ENCODE measurements around the gene ANGPT4. TPM values are rescaled to one million over a fixed set of nuclear protein-coding genes. Genes with fewer than 3 reads are reported as not detected.

The ANGPT4 gene
- total and polyA plus RNA-seq, 10 of the 15 experiments (the other 5 are each of a cell fraction or from before 2014, with no cell fraction given) = 0.01 to 0.16 TPM; not detected in 8

DNA sequence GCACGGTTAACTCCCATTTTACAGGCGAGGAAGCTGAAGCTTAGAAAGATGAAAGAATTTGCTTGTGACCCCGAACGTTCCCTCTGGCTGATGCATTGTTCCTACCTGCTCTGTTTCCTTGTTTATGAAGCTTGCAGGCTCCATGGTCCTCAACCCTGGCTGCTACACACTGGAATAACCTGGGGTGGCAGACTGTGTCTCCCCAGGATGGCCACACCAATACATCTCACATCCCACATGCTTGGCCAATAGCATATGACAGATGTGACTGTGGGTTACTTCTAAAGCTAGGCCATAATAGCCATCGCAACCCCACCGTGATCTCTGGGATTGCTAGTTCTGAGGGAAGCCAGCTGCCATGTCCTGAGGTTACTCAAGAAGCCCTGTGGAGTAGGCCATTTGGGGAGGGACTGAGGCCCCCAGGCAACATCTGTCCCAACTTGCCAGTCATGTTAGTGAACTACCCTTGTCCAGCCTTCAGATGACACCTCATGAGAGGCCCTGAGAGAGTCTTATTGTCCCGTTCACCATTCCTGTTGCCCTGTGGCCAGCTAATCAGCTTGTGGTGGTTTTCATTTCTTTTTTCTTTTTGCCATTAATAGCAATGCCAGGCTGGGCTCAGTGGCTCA lies 89.3 kb downstream of the ANGPT4 start (continued):
- TF ChIP-seq ZNF24 (IDR thresholded peaks at IDR 0.05) (no peak), NFYB (IDR thresholded peaks at IDR 0.05; ENCODE audit: insufficient read depth, low read depth, low read length) (no peak), TCF3 (IDR thresholded peaks at IDR 0.05; ENCODE audit: borderline replicate concordance, insufficient read depth, low read depth, low read length) (no peak)
- TF ChIP-seq, protein P1, sequence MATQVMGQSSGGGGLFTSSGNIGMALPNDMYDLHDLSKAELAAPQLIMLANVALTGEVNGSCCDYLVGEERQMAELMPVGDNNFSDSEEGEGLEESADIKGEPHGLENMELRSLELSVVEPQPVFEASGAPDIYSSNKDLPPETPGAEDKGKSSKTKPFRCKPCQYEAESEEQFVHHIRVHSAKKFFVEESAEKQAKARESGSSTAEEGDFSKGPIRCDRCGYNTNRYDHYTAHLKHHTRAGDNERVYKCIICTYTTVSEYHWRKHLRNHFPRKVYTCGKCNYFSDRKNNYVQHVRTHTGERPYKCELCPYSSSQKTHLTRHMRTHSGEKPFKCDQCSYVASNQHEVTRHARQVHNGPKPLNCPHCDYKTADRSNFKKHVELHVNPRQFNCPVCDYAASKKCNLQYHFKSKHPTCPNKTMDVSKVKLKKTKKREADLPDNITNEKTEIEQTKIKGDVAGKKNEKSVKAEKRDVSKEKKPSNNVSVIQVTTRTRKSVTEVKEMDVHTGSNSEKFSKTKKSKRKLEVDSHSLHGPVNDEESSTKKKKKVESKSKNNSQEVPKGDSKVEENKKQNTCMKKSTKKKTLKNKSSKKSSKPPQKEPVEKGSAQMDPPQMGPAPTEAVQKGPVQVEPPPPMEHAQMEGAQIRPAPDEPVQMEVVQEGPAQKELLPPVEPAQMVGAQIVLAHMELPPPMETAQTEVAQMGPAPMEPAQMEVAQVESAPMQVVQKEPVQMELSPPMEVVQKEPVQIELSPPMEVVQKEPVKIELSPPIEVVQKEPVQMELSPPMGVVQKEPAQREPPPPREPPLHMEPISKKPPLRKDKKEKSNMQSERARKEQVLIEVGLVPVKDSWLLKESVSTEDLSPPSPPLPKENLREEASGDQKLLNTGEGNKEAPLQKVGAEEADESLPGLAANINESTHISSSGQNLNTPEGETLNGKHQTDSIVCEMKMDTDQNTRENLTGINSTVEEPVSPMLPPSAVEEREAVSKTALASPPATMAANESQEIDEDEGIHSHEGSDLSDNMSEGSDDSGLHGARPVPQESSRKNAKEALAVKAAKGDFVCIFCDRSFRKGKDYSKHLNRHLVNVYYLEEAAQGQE (IDR thresholded peaks at IDR 0.05; ENCODE audit: low read depth, low read length) = no peak

DNA sequence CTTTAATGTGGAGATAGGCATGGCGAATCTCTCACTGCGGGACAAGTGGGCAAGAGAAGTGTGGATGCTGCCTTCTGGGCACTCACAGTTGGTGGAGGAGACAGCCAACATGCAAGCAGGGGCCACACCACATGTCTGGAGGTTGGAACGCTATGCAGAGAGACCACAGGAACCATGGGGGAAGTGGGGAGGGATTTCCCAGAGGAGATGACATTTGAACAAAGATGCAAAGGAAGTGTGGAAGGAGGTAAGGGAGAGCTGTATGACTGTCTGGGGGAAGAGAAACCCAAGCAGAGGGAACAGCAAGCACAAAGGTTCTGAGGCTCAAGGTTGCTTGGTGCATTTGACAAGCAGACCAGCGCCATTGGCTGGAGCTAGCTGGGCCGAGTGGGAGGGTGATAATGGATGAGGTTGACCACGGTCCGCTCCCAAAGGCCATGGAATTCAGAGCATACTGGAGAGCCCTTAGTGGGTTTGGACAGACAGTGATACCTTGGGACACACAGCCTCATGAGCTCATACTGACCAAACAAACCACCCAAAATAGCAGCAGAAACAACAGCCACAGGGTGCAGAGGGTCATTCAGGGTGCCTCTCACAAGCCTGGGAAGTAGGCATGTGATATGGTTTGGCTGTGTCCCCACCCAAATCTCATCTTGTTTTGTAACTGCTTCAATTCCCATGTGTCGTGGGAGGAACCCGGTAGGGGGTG lies 90.3 kb downstream of the ANGPT4 start:
- H2AFZ ChIP-seq (ENCODE audit: control insufficient read depth, low read depth, low read length) = no peak overlapping the region
- no peak overlapping the region for H3K27ac ChIP-seq (ENCODE audit: control insufficient read depth, insufficient read depth)
- in situ Hi-C loops (cut with MboI) (no loop called here), intact Hi-C loops (cut with micrococcal nuclease; ENCODE audit: unreplicated experiment) (no loop called here)
- DNase-seq (ENCODE audit: low read depth, low spot score) = no peak
- H3K4me3 ChIP-seq = no peak overlapping the region
- H3K27me3 ChIP-seq (replicated peaks in 1 of 2; ENCODE audit: control insufficient read depth in 2 of 2, insufficient read depth in 2 of 2, low read length in 1 of 2) = no peaks in the 10 kb centered on the region
- TF ChIP-seq YBX1 (IDR thresholded peaks at IDR 0.05) = no peak
- TF ChIP-seq SRF (IDR thresholded peaks at IDR 0.05; ENCODE audit: low read depth in 2 of 2, low read length in 2 of 2) = no peak
- TF ChIP-seq EP300 (IDR thresholded peaks at IDR 0.05; ENCODE audit: borderline replicate concordance in 1 of 2, control insufficient read depth in 1 of 2, low read depth in 2 of 2, low read length in 2 of 2) = no peak
- TF ChIP-seq SREBF2 (IDR thresholded peaks at IDR 0.05; ENCODE audit: low read length) = no peak
- no peak for TF ChIP-seq HDAC6 (IDR thresholded peaks at IDR 0.05; ENCODE audit: unreplicated experiment)
- no peak for TF ChIP-seq BCL11A (IDR thresholded peaks at IDR 0.05; ENCODE audit: low read depth, low read length)
- TF ChIP-seq, protein P2, sequence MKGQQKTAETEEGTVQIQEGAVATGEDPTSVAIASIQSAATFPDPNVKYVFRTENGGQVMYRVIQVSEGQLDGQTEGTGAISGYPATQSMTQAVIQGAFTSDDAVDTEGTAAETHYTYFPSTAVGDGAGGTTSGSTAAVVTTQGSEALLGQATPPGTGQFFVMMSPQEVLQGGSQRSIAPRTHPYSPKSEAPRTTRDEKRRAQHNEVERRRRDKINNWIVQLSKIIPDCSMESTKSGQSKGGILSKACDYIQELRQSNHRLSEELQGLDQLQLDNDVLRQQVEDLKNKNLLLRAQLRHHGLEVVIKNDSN (IDR thresholded peaks at IDR 0.05; ENCODE audit: borderline replicate concordance, extremely low read length, insufficient read depth, low read depth, low read length) = no peak
- TF ChIP-seq CHD2 (IDR thresholded peaks at IDR 0.05; ENCODE audit: borderline replicate concordance, low read depth, low read length) = no peak
- TF ChIP-seq, protein P3, sequence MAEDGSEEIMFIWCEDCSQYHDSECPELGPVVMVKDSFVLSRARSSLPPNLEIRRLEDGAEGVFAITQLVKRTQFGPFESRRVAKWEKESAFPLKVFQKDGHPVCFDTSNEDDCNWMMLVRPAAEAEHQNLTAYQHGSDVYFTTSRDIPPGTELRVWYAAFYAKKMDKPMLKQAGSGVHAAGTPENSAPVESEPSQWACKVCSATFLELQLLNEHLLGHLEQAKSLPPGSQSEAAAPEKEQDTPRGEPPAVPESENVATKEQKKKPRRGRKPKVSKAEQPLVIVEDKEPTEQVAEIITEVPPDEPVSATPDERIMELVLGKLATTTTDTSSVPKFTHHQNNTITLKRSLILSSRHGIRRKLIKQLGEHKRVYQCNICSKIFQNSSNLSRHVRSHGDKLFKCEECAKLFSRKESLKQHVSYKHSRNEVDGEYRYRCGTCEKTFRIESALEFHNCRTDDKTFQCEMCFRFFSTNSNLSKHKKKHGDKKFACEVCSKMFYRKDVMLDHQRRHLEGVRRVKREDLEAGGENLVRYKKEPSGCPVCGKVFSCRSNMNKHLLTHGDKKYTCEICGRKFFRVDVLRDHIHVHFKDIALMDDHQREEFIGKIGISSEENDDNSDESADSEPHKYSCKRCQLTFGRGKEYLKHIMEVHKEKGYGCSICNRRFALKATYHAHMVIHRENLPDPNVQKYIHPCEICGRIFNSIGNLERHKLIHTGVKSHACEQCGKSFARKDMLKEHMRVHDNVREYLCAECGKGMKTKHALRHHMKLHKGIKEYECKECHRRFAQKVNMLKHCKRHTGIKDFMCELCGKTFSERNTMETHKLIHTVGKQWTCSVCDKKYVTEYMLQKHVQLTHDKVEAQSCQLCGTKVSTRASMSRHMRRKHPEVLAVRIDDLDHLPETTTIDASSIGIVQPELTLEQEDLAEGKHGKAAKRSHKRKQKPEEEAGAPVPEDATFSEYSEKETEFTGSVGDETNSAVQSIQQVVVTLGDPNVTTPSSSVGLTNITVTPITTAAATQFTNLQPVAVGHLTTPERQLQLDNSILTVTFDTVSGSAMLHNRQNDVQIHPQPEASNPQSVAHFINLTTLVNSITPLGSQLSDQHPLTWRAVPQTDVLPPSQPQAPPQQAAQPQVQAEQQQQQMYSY (CRISPR knock-in tag; IDR thresholded peaks at IDR 0.05) = no peak
- H4K20me1 ChIP-seq (ENCODE audit: control insufficient read depth, insufficient read depth) = no peaks in the 10 kb centered on the region
- no peak for FAIRE-seq
- H3K36me3 ChIP-seq (ENCODE audit: control insufficient read depth in 2 of 2, insufficient read depth in 2 of 2, low read length in 1 of 2) = no peaks in the 10 kb centered on the region
- no peaks in the 10 kb centered on the region; the same call in 1 of the 2 replicates for H3K4me1 ChIP-seq (ENCODE audit: control insufficient read depth, insufficient read depth, low read length)
- no TSS peak for BruUV-seq (replicated peaks)
- ChIA-PET SMC1A (ENCODE audit: uncharacterized antibody, unreplicated experiment) (no interaction called here), RAD21 (ENCODE audit: unreplicated experiment) (no interaction called here), POLR2A (no interaction called here), CTCF (interaction anchor here (0.6 to 1.0 kb wide), 2 partner anchors 21 to 134 kb away, joined by 3 to 4 read pairs; no protein-coding TSS in a partner anchor)
- no peaks in the 10 kb centered on the region for H3K79me2 ChIP-seq (ENCODE audit: control insufficient read depth, insufficient read depth, low read length)
- no peaks in the 10 kb centered on the region; the same call in 2 of the 3 replicates for H3K9me3 ChIP-seq (replicated peaks; ENCODE audit: control insufficient read depth, insufficient read depth, low read length)
- no peak overlapping the region for H3K9ac ChIP-seq (ENCODE audit: control insufficient read depth, insufficient read depth, low read length)
- ATAC-seq = no peak; the same call in 2 of the 3 replicates
- H3K4me2 ChIP-seq (ENCODE audit: control insufficient read depth, insufficient read depth) = no peak overlapping the region
- whole genome bisulfite sequencing (ENCODE audit: insufficient coverage, insufficient replicate concordance, low lambda C conversion rate, missing lambda C conversion rate) = 70% methylated on average over 9 of the region's 9 CpGs
